ENCODE measurements around the gene C6orf132. TPM values are rescaled to one million over a fixed set of nuclear protein-coding genes. Genes with fewer than 3 reads are reported as not detected.

The C6orf132 gene
- total RNA-seq, 1 donor from 2014 or later = 6.9 TPM

GRCh38 chr6:42106112-42107023 is 36.1 kb downstream of the C6orf132 start:
- DNase-seq (ENCODE audit: low read depth) = no peak

- DNase-seq (ENCODE audit: low read depth) = no peak
Observed at GRCh38 chr6:42105709-42106108, 36.7 kb downstream of the C6orf132 start.

GRCh38 chr6:42105156-42105648 is 37.2 kb downstream of the C6orf132 start:
- no peak for DNase-seq (ENCODE audit: low read depth)

- DNase-seq (ENCODE audit: low read depth) = no peak
Observed at GRCh38 chr6:42104804-42105125, 37.7 kb downstream of the C6orf132 start.

GRCh38 chr6:42104095-42104803 is 38.2 kb downstream of the C6orf132 start:
- DNase-seq (ENCODE audit: low read depth) = peak; percentile 40

- DNase-seq (ENCODE audit: low read depth) = no peak
Observed at GRCh38 chr6:42103753-42104094, 38.7 kb downstream of the C6orf132 start.

- no peak for DNase-seq (ENCODE audit: low read depth)
Observed at GRCh38 chr6:42103216-42103615, 39.2 kb downstream of the C6orf132 start.

GRCh38 chr6:42101186-42101657 is 41.2 kb downstream of the C6orf132 start:
- peak; percentile 38 for DNase-seq (ENCODE audit: low read depth)

GRCh38 chr6:42100029-42100901 is 42.2 kb downstream of the C6orf132 start:
- peak; percentile 73 for DNase-seq (ENCODE audit: low read depth)

GRCh38 chr6:42099340-42100028 is 42.9 kb downstream of the C6orf132 start:
- peak; percentile 79 for DNase-seq (ENCODE audit: low read depth)

GRCh38 chr6:42095776-42096541 is 46.5 kb downstream of the C6orf132 start:
- DNase-seq (ENCODE audit: low read depth) = no peak

GRCh38 chr6:42095094-42095493 is 47.3 kb downstream of the C6orf132 start:
- DNase-seq (ENCODE audit: low read depth) = no peak

GRCh38 chr6:42093582-42094329 is 48.7 kb downstream of the C6orf132 start:
- no peak for DNase-seq (ENCODE audit: low read depth)

GRCh38 chr6:42091718-42092023 is 50.7 kb downstream of the C6orf132 start:
- peak; percentile 62 for DNase-seq (ENCODE audit: low read depth)

- DNase-seq (ENCODE audit: low read depth) = no peak
Observed at GRCh38 chr6:42090819-42091717, 51.4 kb downstream of the C6orf132 start.

- DNase-seq (ENCODE audit: low read depth) = peak; percentile 88
Observed at GRCh38 chr6:42088101-42088591, 54.3 kb downstream of the C6orf132 start.

- DNase-seq (ENCODE audit: low read depth) = no peak
Observed at GRCh38 chr6:42086046-42087035, 56.1 kb downstream of the C6orf132 start.

Measured in renal cortical epithelial cell (primary cell).